Coronary artery (tissue), 2 donors: ENCODE measurements around the gene MGAT4A.
A peak's percentile ranks its signal among the peaks of the same experiment; 100 is the strongest.

ENCODE experiments used
- DNase-seq: peaks from one replicate; pipeline ENCODE4 v3.0.0-alpha.2; 2017; ENCODE audit warnings: low spot score
- H3K27ac ChIP-seq, 2 donors: fragments of 200-600 bp; sonication (generic); one replicate each; pipeline ENCODE4 v1.5.1; 2016 to 2019
- H3K4me3 ChIP-seq: fragments of 200-600 bp; sonication (generic); 2 replicates; pipeline ENCODE4 v1.5.1; 2016; ENCODE audit warnings: mild to moderate bottlenecking, moderate library complexity
- TF ChIP-seq, protein P1 (sequence below): fragments of 200-600 bp; sonication (generic); IDR thresholded peaks from one replicate; pipeline ENCODE4 v1.5.1; 2019; ENCODE audit warnings: antibody characterized with exemption

MGAT4A gene

DNA sequence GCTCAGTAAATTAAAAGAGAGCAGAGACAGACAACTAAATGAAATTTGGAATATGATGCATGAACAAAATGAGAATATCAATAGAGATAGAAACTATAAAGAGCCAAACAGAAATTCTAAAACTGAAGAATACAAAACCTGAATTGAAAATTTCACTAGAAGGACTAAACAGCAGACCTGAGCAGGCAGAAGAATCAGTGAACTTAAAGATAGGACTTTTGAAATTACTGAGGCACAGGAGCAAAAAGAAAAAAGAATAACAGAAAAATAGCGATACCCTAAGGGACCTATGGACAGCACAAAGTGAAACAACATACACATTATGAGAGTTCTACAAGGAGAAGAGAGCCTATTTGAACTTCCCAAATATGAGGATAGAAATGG lies 80.9 kb downstream of the MGAT4A start:
- no peak overlapping the region for H3K27ac ChIP-seq
- H3K4me3 ChIP-seq = no peak overlapping the region
- DNase-seq = no peak
- TF ChIP-seq, protein P1, sequence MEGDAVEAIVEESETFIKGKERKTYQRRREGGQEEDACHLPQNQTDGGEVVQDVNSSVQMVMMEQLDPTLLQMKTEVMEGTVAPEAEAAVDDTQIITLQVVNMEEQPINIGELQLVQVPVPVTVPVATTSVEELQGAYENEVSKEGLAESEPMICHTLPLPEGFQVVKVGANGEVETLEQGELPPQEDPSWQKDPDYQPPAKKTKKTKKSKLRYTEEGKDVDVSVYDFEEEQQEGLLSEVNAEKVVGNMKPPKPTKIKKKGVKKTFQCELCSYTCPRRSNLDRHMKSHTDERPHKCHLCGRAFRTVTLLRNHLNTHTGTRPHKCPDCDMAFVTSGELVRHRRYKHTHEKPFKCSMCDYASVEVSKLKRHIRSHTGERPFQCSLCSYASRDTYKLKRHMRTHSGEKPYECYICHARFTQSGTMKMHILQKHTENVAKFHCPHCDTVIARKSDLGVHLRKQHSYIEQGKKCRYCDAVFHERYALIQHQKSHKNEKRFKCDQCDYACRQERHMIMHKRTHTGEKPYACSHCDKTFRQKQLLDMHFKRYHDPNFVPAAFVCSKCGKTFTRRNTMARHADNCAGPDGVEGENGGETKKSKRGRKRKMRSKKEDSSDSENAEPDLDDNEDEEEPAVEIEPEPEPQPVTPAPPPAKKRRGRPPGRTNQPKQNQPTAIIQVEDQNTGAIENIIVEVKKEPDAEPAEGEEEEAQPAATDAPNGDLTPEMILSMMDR = no peak

DNA sequence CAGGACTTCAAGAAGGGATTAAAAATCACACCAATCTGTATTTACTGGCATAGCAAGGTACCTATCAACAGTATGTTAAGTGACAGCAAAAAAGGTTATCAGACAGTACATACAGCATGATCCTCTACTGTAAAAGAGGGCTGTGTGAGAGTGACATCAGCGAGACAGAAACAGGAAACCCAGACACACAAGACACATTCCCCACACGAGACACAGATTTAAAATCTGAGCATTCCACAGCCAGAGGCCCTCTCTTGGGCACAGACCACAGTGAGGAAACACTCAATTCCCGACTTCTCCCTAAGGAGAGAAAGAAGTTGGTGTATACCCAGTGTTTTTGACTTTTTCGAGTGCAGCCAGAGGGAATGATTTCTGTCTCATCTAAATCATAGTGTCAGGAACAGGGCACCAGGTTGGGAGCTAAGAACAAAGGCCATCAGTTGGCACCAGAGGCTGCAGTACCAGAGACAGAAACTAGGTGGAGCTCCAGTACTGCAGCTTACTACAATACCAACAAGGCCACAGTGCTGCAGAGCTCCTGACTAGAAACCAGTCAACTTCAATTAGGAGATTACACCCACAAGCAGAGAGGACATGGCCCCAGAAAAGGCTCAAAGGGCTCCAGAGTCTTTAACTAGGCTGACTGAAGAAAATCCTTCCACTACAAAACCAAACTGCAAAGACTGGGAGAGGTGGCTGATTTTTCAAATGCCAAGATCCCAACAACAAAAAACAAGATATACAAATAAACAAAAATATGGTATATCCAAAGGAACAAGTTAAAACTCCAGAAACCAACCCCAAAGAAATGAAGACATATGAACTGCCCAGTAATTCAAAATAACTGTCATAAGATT lies 81.6 kb downstream of the MGAT4A start:
- peak; percentile 80 for DNase-seq
- TF ChIP-seq, protein P1 = peak; percentile 98
- H3K27ac ChIP-seq = no peak overlapping the region
- no peak overlapping the region for H3K4me3 ChIP-seq

DNA sequence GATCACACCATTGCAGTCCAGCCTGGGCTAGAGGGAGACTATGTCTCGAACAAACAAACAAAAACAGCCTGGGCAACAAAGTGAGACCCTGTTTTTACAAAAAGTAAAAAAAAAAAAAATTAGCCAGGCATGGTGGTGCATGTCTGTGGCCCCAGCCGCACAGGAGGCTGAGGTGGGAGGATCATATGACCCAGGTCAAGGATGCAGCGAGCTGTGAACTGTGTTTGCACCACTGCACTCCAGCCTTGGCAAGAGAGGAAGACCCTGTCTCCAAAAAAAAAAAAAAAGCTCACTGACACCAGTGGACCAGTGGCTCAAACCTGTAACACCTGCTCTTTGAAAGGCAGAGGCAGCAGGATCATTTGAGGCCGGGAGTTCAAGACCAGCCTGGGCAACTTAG lies 82.5 kb downstream of the MGAT4A start:
- Histone ChIP-seq H3K4me3 (no peak overlapping the region), H3K27ac (no peak overlapping the region)
- no peak for DNase-seq
- TF ChIP-seq, protein P1 = no peak

DNA sequence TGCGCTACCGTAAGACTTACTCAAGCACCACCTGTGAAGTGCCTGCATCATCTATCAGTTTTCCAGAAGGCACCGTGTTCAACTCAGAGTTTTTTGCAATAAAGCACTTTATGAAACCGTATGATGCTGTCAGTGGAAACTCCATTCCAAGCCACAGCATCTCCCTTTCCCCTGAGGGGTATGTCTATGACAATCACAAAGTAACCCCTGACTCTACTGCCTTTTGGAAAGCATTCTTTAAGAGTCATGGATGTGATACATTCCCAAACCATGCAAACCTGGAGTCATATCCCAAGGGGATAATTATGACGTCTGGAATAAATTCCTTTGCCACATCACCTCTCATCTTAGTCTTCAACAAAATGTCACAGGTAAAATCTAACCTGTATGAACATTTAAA lies 83.3 kb downstream of the MGAT4A start:
- no peak overlapping the region for H3K4me3 ChIP-seq
- DNase-seq = no peak
- TF ChIP-seq, protein P1 = no peak
- no peak overlapping the region for H3K27ac ChIP-seq

DNA sequence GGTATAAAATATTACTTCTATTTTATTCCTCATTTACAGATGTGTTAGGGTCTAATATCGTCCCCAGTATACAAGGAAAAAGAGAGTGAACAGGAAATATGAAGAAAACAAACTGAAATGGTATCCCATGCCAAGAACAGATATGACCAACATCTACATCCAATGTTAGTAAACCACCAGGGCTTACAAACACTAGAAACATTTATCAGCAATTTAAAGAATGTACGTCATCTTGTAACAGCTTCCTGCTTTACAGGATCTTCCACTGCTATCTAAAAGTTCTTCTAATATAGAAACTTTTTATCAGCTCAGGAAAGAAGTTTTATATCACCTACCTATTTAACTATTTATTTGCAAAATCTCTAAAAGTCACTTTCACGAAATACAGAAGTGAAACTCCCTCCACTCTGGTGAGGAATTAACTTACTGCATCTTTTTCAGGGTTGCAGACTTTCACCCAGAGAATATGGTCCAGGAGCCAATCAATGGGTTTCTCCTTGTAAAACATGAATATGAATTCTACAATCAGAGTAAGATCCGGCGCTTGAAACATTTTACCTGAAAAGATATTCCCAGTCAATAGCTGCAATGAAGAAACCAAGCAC lies 87.3 kb downstream of the MGAT4A start:
- TF ChIP-seq, protein P1 = no peak
- DNase-seq = no peak
- H3K27ac ChIP-seq = no peak overlapping the region
- no peak overlapping the region for H3K4me3 ChIP-seq

DNA sequence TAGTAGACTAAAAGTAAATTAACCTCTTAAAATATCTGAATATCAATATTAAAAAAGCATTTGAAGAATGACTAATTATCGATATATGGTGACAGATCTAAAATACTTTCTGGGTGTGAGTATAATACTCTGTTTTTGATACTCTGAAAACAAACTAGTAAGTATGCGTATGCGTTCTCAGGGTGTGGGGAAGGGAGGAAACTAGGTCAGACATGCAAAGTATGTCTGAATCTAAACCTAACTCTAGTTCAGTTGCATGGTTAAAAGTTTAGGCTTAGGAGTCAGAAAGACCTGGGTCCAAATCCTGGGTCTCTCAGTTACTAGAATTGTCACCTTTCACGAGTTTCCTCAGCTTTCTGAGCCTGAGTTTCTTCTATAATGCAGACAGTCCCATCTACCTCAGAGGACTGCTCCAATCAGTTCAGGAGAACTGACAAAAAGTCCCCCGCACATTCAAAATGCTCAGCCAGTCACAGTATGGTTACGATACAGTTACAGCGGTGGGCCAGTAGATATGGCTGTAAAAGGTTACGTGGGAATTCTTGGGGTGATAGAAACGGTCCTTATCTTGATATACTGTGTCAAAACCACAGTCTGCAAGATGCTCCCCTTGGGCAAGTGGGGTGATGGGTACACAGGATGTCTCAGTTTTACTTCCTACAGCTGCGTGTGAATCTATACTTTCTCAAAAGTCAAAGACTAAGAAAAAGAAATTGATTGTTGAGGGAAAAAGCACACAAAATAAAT lies 93.4 kb downstream of the MGAT4A start:
- no peak overlapping the region for H3K27ac ChIP-seq
- DNase-seq = no peak
- no peak overlapping the region for H3K4me3 ChIP-seq
- TF ChIP-seq, protein P1 = no peak
